Parathyroid adenoma (tissue), 2 donors: ENCODE measurements around the gene PLCG2.

Source experiments
- H2AFZ ChIP-seq: fragments of 300-600 bp; sonication (generic); one replicate; pipeline ENCODE4 v1.7.0; 2017; ENCODE audit warnings: antibody characterized with exemption, mild to moderate bottlenecking
- H3K27ac ChIP-seq: fragments of 300-600 bp; sonication (generic); one replicate; pipeline ENCODE4 v1.7.0; 2017
- H3K27me3 ChIP-seq: fragments of 300-600 bp; sonication (generic); one replicate; pipeline ENCODE4 v1.7.0; 2017; ENCODE audit warnings: low read length; ENCODE audit not compliant: control insufficient read depth, insufficient read depth
- H3K36me3 ChIP-seq: fragments of 300-600 bp; sonication (generic); one replicate; pipeline ENCODE4 v1.7.0; 2017; ENCODE audit warnings: low read length; ENCODE audit not compliant: control insufficient read depth, insufficient read depth
- H3K4me1 ChIP-seq: fragments of 300-600 bp; sonication (generic); one replicate; pipeline ENCODE4 v1.7.0; 2017; ENCODE audit warnings: control low read depth
- H3K4me2 ChIP-seq: fragments of 300-600 bp; sonication (generic); one replicate; pipeline ENCODE4 v1.7.0; 2017; ENCODE audit warnings: low read length
- H3K4me3 ChIP-seq: fragments of 300-600 bp; sonication (generic); one replicate; pipeline ENCODE4 v1.7.0; 2017; ENCODE audit warnings: low read depth, low read length
- H3K79me2 ChIP-seq: fragments of 300-600 bp; sonication (generic); one replicate; pipeline ENCODE4 v1.7.0; 2017; ENCODE audit warnings: control low read depth
- H3K9ac ChIP-seq: fragments of 300-600 bp; sonication (generic); one replicate; pipeline ENCODE4 v1.7.0; 2017; ENCODE audit warnings: mild to moderate bottlenecking
- H3K9me3 ChIP-seq: fragments of 300-600 bp; sonication (generic); one replicate; pipeline ENCODE4 v1.7.0; 2017; ENCODE audit warnings: low read length; ENCODE audit not compliant: control insufficient read depth
- CTCF ChIP-seq: fragments of 300-600 bp; sonication (generic); IDR thresholded peaks from one replicate; pipeline ENCODE4 v1.7.0; 2017; ENCODE audit warnings: antibody characterized with exemption, mild to moderate bottlenecking
- donor health status: primary hyperparathyroidism.

Gene PLCG2

GRCh38 chr16:81956213-81956948 lies 177.3 kb downstream of the PLCG2 start:
- H3K9ac ChIP-seq, result no peak overlapping the region
- H2AFZ ChIP-seq, result no peak overlapping the region
- no peak overlapping the region for H3K4me2 ChIP-seq
- no peaks in the 10 kb centered on the region for H3K9me3 ChIP-seq
- TF ChIP-seq CTCF, result no peak
- no peaks in the 10 kb centered on the region for H3K27me3 ChIP-seq
- no peaks in the 10 kb centered on the region for H3K4me1 ChIP-seq
- no peaks in the 10 kb centered on the region for H3K79me2 ChIP-seq
- no peaks in the 10 kb centered on the region for H3K36me3 ChIP-seq
- H3K27ac ChIP-seq, result no peak overlapping the region
- H3K4me3 ChIP-seq, result no peak overlapping the region

GRCh38 chr16:81964808-81965207 lies 185.7 kb downstream of the PLCG2 start:
- no peak for TF ChIP-seq CTCF

GRCh38 chr16:81967358-81967757 lies 188.3 kb downstream of the PLCG2 start:
- no peaks in the 10 kb centered on the region for H3K27me3 ChIP-seq
- TF ChIP-seq CTCF, result no peak
- H3K36me3 ChIP-seq, result no peaks in the 10 kb centered on the region
- H3K9me3 ChIP-seq, result no peaks in the 10 kb centered on the region
- no peak overlapping the region for H2AFZ ChIP-seq
- H3K4me3 ChIP-seq, result no peak overlapping the region
- no peaks in the 10 kb centered on the region for H3K4me1 ChIP-seq
- H3K9ac ChIP-seq, result no peak overlapping the region
- no peaks in the 10 kb centered on the region for H3K79me2 ChIP-seq
- H3K27ac ChIP-seq, result no peak overlapping the region
- H3K4me2 ChIP-seq, result no peak overlapping the region

More at GRCh38 chr16:81964808-81965207, 185.7 kb downstream of the PLCG2 start:
- H3K27me3 ChIP-seq, result no peaks in the 10 kb centered on the region
- H3K27ac ChIP-seq, result no peak overlapping the region
- no peak overlapping the region for H3K4me3 ChIP-seq
- no peaks in the 10 kb centered on the region for H3K36me3 ChIP-seq
- H3K79me2 ChIP-seq, result no peaks in the 10 kb centered on the region
- H3K4me2 ChIP-seq, result no peak overlapping the region
- no peak overlapping the region for H2AFZ ChIP-seq
- no peaks in the 10 kb centered on the region for H3K9me3 ChIP-seq
- H3K4me1 ChIP-seq, result no peaks in the 10 kb centered on the region
- H3K9ac ChIP-seq, result no peak overlapping the region

GRCh38 chr16:81971853-81972252 lies 192.8 kb downstream of the PLCG2 start:
- Histone ChIP-seq H3K27ac (no peak overlapping the region), H3K79me2 (no peaks in the 10 kb centered on the region), H3K4me2 (no peak overlapping the region), H2AFZ (no peak overlapping the region), H3K9ac (no peak overlapping the region), H3K9me3 (no peaks in the 10 kb centered on the region), H3K4me3 (no peak overlapping the region), H3K36me3 (no peaks in the 10 kb centered on the region), H3K4me1 (no peaks in the 10 kb centered on the region), H3K27me3 (no peaks in the 10 kb centered on the region)
- TF ChIP-seq CTCF, result no peak

- no peak overlapping the region for H3K9ac ChIP-seq
- H3K79me2 ChIP-seq, result no peaks in the 10 kb centered on the region
- H3K4me2 ChIP-seq, result no peak overlapping the region
- no peak overlapping the region for H3K27ac ChIP-seq
- TF ChIP-seq CTCF, result no peak
- no peaks in the 10 kb centered on the region for H3K36me3 ChIP-seq
- H3K9me3 ChIP-seq, result no peaks in the 10 kb centered on the region
- H3K4me3 ChIP-seq, result no peak overlapping the region
- no peak overlapping the region for H2AFZ ChIP-seq
- no peaks in the 10 kb centered on the region for H3K27me3 ChIP-seq
- H3K4me1 ChIP-seq, result no peaks in the 10 kb centered on the region
Observed at GRCh38 chr16:81973737-81974136, 194.6 kb downstream of the PLCG2 start.
